ENCODE data around the gene MEGF6.

Gene MEGF6

DNA sequence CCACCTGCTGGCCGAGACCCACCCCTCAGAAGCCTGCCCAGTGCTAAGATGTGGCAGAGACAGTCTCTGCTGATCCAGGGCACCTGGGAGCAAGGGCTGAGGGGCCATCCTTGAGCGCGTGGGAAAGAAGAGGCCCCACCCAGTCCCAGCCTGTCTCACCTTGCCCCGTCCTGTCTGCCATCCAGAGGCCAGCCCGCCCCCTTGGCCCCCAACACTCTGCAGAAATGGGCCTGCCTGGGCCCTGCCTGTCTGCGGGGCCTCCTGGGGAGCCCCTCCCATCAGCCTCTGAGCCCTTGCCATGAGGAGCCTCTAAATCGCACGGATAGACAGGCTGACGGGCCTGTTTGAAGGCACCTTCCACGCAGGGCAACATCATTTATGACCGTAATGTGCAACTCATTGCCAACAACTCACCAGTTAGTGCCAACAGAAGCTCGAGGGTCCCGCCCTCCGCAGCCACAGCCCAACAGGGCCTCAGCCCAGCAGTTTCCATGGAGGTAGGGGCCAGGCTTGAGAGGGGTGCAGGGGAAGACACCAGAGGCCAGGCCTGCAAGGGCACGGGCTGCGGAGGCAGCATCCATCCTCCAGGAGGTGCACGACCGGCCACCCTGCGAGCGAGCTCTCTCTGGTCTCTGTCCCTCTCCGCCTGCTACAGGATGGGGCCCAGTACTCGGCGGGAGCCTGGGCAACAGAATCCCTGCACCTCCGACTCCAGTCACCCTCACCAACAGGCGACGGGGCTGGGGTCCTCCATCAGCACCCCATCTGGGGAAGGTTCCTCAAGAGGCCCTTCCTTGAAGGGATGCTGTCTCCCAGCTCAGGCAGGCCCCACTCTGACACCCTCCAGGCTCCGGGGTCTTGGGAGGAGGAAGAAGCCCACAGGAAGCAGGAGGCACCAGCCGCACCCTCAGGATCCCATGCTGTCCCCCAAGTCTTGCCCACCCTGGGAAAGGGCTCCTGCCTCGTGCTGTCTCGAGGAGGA, 78.0 kb downstream of the MEGF6 start:
- DNase-seq: no peak

DNA sequence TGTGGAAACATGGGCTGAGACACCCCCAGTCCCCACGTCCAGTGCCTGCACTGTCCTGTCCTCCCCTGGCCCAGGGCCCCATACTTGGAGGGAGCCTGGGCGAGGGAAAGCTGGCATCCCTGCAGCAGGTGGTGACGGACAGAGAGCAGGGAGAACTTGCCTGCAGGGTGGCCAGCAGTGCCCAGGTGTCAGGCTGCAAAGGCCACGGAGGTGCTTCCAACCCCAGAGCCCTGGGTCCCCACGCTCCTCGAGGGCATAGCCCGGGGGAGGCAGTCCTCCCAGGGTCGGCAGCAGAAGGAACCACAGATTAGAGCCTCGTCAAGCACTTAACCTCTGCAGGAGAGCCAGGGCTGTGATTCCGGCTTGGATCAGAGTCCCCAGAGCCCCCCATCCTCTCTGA, 79.4 kb downstream of the MEGF6 start:
- no peak for DNase-seq

DNA sequence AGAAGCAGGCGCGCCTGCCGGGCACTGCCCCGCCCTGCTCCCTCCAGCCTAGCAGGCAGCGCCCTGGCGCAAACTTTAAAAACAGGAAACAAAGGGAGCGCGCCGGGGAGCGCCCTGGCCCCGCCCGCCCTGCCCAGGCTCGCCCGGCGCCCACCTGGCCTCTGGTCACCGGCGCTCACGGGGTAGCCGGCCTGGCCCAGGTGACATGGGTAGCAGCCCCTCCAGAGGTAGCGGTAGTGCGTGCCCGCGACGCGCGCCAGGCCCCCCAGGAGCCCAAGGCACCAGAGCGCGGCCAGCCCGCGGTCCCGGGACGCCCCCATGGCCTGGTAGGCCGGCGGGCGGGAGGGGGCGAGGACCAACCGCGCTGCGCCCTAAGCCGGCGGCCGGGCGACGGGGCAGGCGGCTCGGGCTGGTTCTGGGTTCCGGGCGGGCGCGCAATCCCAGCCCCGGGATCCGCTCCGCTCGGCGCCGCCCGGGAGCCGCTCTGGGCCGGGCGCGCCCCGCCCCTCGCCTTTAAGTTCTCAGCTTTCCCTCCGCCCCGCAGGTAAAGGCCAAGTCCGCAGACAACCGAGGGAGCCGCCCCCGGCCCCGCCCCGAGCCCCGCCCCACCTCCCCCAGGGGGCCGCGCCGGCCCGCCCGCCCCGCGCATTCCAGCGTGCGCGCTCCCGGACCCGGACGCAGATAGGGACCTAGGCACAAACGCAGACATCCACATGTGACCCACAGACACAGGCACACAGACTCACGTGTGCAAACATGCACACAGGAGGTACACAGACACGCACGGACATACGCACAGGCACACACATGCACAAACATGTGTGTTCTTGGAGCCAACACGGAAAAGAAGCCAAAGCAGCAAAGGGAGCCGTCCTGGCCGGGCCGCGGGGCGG, 80.1 kb downstream of the MEGF6 start:
- DNase-seq: peak; percentile 85

DNA sequence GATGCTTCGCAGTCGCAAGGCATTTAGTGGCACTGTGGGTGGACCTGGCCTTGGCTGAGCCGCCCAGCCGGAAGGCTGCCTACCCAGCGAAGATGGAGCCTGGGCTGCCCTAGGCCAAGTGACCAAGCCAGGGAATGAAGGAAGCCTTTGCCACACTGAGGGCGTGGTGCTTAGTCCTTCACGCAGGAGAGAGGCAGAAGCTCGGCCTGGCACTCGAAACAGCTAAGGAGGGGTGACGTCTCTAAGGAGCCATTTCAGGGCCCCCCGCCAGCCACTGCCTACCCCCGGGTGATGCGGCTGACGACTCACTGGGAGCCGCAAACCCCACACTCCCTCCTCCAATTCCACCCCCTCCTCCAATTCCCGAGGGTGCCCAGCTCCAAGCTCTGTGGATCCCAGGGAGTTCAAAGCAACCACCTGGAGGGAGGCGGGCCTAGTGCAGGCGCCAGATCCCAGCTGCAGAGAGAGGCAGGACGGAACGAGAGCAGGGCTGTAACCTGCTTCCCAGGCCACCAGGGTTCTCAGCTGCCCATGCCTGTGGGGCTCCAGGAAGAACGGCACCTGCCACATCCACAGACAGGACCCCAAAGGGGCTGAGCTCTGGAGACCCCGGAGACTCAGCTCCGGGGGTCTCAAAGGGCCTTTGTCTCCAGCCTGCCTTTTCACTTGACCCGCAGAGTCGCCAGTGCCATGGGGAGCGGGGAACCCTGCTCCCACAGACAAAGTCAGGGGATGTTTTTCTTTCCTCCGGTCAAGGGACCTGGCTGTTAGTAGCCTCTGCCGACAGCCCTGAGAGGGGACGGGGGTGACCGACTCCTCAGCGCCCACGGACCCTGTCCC, 81.0 kb downstream of the MEGF6 start:
- DNase-seq: peak; percentile 78

DNA sequence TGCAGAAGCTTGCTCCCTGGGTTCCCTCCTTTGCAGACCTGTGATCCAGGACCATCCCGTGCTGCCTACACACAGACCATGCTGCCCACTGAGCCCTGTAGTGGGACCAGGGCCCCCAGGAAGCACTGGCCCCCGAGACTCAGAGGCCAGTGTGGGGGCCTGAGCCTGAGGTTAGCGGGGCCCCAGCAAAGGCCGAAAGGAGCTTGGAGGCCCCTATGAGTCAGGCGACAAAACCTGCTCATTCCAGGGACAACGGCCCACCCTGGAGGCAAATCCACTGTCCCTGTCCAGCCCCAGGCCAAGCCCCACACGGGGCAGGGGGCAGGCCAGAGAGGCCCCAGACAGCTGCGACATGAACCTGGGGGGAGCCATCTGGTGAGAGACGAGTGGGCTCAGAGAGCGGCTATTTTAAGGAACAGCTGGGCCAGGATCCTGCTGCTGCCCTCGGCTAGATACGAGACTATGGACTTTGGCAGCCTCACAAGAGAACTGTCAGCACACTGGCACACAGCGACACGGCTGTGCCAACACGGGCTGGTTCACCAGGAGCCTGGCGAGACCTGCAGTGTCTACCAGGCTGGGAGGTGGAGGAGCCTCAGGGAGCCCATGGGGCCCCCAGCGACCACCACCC, 82.1 kb downstream of the MEGF6 start:
- no peak for DNase-seq

DNA sequence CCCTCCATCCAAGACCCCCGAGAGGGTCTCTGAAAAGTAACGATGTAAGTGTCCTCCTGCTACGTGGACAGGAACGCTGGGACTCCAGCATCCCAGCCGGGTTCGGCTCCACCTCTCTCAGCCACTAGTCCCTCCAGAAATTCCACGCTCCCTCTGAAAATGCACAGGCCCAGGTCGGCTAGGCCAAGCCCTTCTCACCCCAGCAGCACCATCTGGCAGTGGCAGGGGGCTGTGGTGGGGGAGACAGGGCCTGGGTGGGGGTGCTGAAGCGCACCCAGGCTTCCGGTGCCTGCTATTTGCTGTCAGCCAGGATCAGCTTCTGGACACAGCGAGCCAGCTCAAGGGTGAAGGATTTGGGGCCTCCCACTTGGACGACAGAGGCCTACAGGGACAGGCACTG, 83.5 kb downstream of the MEGF6 start:
- no peak for DNase-seq

DNA sequence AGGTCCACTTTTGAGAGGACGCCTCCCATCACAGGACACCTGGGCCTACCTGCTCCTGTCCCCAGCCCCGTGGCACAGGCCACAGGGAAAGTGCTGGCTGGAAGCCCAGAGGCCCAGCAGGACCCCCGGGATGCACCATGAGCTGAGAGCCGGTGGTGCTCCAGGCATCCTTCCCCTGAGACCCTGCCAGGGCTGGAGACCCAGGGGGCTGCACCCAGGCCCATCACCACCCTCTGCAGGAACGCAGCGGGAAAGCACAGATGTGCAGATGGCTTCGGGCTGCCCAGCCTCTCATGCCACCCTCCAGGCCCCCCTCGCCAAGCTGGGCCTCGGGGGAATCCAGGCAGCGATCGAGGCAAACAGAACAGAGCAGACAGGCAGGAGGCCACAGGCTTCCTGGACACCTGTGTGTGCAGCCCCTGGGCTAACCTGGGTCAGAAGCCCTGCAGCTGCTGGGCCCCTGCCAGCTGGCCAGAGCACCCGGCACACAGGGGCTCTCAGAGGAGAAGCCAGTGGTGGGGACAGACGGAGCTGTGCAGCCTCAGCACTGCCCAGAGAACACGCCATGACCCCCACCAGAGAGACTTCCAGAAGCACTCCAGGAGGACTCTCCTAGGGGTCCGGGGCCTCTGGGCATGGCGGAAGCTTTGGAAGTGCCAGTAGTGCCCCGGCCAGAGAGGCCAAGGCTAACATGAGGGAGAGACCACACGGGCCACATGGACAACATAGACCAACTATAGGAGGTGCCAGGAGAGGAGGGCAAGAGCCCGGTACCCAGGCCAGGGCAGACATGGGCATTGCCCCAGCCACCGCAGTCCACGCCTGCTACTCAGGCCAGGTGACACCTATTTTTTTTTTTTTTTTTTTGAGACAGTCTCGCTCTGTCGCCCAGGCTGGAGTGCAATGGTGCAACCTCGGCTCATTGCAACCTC, 85.5 kb downstream of the MEGF6 start:
- DNase-seq: no peak

DNA sequence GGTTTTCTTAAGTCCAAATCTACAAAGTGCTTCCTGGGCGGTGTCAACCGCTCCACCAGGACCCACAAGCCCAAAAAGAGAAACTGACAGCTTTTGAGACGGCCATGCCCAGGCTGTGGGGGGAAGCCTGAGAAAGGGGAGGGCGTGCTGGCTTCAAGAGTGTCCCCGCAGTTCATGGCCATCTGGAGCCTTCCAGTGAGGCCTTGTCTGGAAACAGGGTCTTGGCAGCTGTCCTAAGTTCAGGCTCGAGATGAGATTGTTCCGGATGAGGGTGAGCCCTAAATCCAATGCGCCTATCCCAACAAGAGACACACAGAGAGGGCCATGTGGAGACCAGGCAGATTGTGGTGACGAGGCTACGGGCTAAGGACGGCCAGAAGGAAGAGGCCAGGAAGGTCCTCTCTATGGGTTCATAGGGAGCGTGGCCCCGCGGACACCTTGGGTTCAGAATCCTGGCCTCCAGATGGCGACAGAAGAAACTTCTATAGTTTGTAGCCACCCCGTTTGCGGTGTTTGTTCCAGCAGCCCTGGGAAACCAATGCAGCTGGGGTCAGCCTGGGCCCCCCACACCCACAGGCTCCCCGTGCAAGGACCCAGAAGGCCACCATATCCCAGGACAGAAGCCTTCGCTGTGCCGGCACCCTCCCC, 86.6 kb downstream of the MEGF6 start:
- no peak for DNase-seq

DNA sequence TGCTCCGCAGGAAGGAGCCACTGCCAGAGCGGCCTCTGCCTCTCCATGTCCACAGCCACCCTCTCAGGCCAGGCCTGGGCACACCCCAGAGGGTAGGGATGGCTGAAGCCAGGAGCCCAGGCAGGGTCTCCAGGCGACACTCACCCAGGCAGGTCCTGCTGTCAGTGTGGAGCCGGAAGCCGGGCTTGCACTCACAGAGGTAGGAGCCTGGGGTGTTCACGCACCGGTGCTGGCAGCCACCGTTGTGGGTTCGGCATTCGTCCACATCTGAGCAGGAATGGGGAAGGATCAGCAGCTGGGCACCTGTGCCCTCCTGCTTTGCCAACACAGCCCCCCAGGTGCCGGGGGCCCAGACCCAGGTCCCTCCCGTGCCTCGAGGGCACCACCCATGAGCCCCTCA, 87.3 kb downstream of the MEGF6 start:
- DNase-seq: no peak

DNA sequence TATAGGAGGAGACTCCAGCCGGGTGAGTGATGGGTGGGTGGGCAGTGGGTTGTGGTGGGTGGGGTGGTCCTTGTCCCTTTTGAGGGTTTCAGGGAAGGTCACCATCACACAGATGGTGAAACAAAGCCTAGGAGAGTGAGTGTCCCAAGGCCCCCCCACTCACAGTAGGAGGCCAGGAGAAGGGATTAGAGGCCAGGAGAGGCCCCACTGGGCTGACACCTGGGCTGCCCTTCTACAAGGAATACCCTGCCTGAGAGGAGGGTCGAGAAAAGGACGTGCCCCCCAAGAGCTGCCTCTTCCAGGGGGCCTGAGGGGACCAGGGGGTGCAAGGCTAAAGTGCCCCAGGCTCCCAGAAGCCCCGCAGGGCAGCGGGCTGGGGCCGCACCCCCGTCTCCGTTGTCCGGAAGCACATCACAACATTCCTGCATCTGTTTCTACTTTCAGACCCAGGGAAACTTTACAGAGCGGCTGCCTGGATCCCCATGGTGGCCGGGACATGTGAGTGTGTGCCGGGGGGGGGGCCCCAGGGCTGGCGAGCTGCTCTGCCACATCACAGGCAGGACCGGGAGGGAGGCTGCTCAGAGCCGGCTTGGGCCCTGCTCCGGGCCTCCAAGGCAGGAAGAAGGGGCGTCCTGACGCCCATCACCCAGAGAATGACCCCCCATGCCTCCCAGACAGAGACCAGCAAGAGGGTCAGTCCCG, 88.6 kb downstream of the MEGF6 start:
- no peak for DNase-seq

DNA sequence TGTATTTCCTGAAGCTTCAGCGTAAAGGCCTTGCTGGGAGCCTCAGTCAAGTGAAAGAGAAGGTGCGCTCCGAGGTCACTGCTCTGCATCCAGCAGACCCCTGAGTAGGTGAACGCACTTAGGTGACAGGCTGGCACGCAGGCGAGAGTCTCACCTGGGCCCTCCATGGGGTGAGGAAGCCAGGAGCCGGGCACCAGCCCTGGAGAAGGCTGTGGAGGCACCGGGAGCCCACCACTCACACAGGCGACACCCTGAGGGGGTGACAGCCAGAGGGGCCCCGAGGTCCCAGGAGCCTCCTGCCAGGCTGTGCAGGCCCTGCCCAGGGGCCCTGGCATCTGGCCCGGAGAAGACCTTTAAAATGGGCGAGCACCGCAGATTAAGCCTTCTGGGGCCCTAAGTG, 89.2 kb downstream of the MEGF6 start:
- DNase-seq: no peak

DNA sequence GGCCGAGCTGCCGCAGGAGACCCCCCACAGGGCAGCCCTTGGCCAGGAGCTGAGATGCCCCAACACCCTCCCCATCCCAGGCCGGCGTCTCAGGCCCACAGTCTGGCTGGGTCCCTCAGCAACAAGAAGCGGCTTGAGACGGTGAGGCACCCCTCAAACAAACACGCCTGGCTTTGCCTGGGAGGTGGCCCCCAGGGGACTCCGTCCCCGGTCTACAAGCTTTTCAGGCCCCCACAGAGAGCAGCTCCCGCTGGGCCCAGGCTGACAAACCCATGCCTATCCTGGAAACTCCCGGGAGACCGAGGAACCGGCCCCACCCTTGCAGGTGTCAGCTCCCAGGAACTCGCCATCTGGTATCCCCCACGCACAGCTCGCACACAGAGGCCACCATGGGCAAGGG, 89.9 kb downstream of the MEGF6 start:
- DNase-seq: no peak

DNA sequence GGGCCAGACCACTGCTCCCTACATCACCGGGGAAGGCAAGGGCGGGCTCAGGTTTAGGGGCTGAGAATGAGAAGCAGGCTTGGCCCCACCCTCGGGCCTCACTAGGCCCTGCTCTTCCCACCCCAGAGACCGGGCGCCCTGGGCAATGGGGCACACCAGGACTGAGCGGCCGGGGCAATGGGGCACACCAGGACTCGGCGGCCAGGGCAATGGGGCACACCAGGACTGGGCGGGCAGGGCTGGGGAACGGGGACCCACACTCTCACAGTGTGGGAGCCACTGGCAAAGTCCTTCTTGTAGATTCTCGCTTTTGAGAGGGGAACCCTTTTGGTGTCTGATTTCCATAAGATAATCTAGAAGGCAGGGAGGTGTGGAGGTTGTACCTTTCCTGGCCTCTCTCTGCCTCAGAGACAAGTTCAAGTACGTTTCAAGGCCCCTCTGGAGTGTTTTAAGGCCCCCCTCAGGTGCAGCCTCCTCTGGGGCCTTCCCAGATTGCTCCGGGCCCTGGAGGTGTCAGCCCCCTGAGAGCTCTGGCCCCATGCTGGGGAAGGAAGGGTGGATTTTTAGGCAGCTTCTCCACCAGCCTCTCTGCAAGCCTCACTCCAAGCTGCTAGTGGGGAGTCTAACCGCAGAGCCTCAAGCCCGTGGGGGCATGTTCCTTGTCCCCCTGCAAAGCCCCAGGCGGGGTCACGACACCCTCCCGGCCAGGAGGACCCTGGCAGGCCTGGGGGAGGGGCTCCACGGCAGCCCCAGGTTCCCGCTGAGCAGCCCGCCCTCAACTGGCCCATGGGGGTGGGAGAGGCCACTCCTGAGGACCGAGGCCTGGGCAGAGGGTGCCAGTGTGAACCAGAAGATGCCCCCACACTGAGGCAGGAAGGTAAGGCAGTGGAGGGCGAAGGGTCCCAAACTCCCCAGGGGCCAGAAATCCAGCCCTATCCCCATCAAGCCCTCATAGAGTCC, 90.6 kb downstream of the MEGF6 start:
- DNase-seq: no peak

DNA sequence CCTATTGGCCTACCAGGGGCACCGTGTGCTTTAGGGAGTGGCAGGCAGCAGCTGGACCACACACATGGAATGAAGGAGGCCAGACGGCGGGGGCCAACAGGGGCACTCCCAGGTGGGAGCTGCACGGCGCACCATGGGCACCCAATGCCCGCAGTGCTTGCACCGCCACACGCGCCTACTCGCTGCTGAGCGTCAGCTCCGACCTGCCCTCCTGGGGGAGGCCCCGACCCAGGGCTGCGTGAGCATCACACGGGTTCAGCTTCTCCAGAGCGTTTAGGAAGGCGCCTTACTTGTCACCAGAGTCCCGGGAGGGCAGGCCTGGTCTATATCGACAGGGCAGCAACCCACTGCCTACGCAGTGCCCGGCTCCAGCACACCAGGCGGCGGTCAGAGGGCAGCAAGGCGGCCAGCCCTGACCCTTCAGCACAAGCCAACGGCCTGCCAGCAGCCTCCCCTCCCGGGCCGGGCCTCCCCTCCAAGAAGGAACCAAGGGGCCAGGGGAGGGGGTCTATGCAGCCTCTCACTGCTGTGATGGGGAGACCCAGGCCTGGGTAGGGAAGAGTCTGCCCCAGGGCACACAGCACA, 91.9 kb downstream of the MEGF6 start:
- DNase-seq: no peak

DNA sequence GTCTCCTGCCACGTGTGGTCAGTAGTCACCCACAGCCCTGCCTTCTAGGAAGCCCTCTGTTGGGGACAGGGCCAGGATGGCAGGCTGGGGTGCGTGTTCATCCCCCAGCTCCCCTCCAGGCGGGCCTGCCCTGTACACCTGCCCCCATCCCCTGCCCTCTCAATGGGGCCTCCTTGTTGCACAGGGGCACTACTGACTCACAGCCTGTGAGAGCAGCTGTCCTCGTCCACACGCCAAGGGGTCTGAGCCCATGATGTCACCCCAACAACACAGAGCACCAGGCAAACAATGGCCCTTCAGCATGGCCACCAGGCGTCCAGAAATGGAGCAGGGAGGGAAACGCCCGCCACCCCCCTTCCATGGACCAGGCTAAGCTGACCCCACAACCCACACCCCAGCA, 92.6 kb downstream of the MEGF6 start:
- no peak for DNase-seq

DNA sequence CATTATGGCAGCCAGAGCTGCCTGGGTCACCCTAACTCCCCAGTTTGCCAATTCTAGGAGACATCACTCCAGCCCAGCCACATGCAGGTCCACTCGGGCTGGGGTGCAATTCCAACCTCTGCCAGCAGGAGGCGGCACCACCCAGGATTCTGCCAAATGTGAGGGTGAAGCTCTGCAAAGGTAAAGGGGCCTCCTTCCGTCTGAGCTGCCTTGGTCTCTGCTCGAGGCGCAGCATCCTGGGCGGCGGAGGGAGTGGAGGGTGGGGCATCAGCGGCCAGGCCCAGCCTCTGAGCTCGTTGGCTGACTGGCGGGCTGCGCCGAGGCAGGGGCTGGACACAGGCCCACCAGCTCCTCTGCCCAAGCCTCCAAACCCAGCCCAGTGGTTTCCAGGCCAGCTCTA, 93.1 kb downstream of the MEGF6 start:
- no peak for DNase-seq

DNA sequence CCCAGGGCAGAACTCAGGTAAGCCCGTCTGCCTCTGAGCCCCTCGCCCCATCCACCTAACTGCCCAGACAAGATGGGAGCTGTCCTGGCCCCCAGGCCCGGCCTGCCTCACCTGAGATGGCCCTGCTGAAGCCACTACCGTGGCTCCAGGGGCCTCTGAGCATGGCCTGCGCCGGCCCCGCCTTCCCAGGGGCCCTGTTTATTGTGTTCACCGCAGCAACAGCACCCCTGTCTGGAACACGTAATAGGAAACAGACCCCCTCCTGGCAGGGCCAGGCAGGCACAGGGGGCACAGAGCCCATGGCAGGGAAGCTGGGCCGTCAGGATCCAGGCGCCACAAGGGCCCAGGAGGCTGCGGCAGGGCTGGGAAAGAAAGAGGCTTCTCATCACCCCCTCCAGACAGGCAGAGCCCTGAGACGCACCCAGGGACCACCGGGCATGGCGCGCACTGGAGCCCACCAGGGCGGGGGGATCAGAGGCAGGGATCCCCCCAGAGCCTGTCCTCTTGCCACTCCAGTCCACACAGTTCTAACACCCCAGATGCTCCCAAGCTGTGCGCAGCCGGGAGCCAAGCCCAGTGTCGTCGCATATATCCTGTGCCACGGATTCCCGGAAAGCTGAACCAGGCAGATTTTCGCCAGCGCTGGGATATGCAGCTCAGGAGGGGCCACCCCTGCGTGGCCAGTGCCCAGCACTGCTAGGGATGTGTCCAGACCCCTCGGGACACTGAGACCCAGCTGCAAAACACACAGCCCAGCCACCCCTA, 94.2 kb downstream of the MEGF6 start:
- DNase-seq: no peak

DNA sequence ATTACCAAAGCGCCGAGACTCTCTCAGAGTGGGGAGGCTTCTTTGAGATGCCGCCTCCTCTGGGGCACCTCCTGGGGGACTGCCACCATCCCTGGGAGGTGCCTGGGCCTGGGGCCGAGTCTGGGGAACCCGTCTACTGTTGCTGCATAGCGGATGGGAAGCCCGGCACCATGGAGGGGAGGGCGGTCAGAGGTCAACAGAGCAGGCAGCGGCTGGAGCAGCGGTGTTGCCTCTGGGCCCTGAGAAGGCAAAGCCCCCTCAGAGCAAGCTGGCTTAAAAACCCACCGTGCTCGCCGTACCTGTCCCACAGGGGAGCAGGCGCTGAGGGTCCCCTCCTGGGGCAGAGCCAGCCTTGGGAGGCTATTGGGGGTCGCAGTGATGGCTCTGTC, 94.8 kb downstream of the MEGF6 start:
- no peak for DNase-seq

Data from NCI-H1105 (cell line).